HepG2 (cell line): Measurements from ENCODE around the gene CCDC154. TPM values are rescaled to one million over a fixed set of nuclear protein-coding genes. Genes with fewer than 3 reads are reported as not detected.
"Not testable (repeated sequence)": the region's sequence is repeated elsewhere in the genome, so short reads cannot be mapped to it uniquely, and the experiment has no call there.

Source experiments
- ATAC-seq: fragments of 200-7000 bp; cut with Tn5 transposase; 3 replicates; pipeline ENCODE4 v1.9.1; 2020; ENCODE audit warnings: mild to moderate bottlenecking, moderate library complexity
- BruUV-seq: library from RNA; stranded (reverse); fragments of 400-500 nt; replicated peaks from 2 replicates; lab custom pipeline; 2021; lab: Mats Ljungman, UMichigan
- CTCF ChIA-PET: fragments of 300-600 bp; formaldehyde crosslinking; extraction: SDS; loops from one replicate; lab custom pipeline; 2021; ENCODE audit warnings: low total read pairs, inconsistent platforms, low intra/inter-chr PET ratio; lab: Yijun Ruan, JAX
- POLR2A ChIA-PET: fragments of 350-600 bp; sonication (Branson Sonifier 250); formaldehyde crosslinking; loops from one replicate; lab custom pipeline; 2020; ENCODE audit warnings: antibody characterized with exemption, inconsistent platforms; lab: Yijun Ruan, JAX
- DNase-seq: peaks from one replicate; pipeline ENCODE4 v3.0.0-alpha.2; 2015; ENCODE audit warnings: low spot score
- FAIRE-seq: peaks from 3 replicates; lab custom pipeline; 2011; peaks lifted over from hg19 to GRCh38; lab: Jason Lieb, UNC
- H2AFZ ChIP-seq: one replicate; pipeline ENCODE4 v1.6.1; 2011; ENCODE audit warnings: low read length, inconsistent platforms
- H3K27ac ChIP-seq: fragments of 300-600 bp; 3 replicates; pipeline ENCODE4 v1.8.0; 2011; ENCODE audit warnings: mixed run types, mild to moderate bottlenecking, mixed read lengths, low read length, inconsistent platforms; ENCODE audit not compliant: insufficient read depth; ENCODE audit errors: extremely low read length
- H3K27me3 ChIP-seq, 2 experiments: fragments of 200-600 bp in 1 of 2; 2 replicates in 1 of 2; 3 replicates in 1 of 2; pipeline versions ENCODE4 v1.6.0 to v1.8.0; 2011; ENCODE audit warnings: low read length in 2 of 2, mild to moderate bottlenecking in 2 of 2, moderate library complexity in 2 of 2, inconsistent platforms in 1 of 2; ENCODE audit not compliant: insufficient read depth in 2 of 2, control insufficient read depth in 1 of 2
- H3K36me3 ChIP-seq, 2 experiments: fragments of 200-600 bp in 1 of 2; replicated peaks in 1 of 2; 2 replicates in 1 of 2; 3 replicates in 1 of 2; pipeline versions ENCODE4 v1.5.1 to v1.8.0; 2011; ENCODE audit warnings: low read length in 2 of 2, inconsistent platforms in 1 of 2; ENCODE audit not compliant: insufficient read depth in 2 of 2, control insufficient read depth in 1 of 2
- H3K4me1 ChIP-seq: 2 replicates; pipeline ENCODE4 v1.5.1; 2012; ENCODE audit warnings: low read length, inconsistent platforms; ENCODE audit not compliant: insufficient read depth
- H3K4me2 ChIP-seq: 2 replicates; pipeline ENCODE4 v1.6.0; 2011; ENCODE audit warnings: low read depth, low read length, inconsistent platforms
- H3K4me3 ChIP-seq, 3 experiments: fragments of 200-600 bp in 1 of 3; sonication (generic), shearing (Covaris generic) in 1 of 3; replicated peaks in 1 of 3; 2 replicates each; pipeline ENCODE4 v1.5.1; 2011 to 2016; ENCODE audit warnings: low read length in 3 of 3, inconsistent platforms in 2 of 3, low read depth in 2 of 3, mild to moderate bottlenecking in 2 of 3, control low read depth in 1 of 3, mixed read lengths in 1 of 3; ENCODE audit not compliant: insufficient read depth in 1 of 3
- H3K79me2 ChIP-seq: one replicate; pipeline ENCODE4 v1.6.1; 2011; ENCODE audit warnings: low read length, inconsistent platforms; ENCODE audit not compliant: insufficient read depth
- H3K9ac ChIP-seq: 2 replicates; pipeline ENCODE4 v1.6.0; 2011; ENCODE audit warnings: mild to moderate bottlenecking, low read depth, low read length, inconsistent platforms; ENCODE audit not compliant: insufficient read depth
- H3K9me3 ChIP-seq: 2 replicates; pipeline ENCODE4 v1.5.1; 2012; ENCODE audit warnings: mild to moderate bottlenecking, low read length
- H4K20me1 ChIP-seq: 2 replicates; pipeline ENCODE4 v1.6.0; 2011; ENCODE audit warnings: inconsistent platforms, mild to moderate bottlenecking, low read length, moderate library complexity; ENCODE audit not compliant: insufficient read depth
- IRF9 ChIP-seq: sonication (generic); formaldehyde crosslinking; IDR thresholded peaks from 2 replicates; pipeline ENCODE4 v1.8.0; 2022; ENCODE audit warnings: missing genetic modification reagents, mild to moderate bottlenecking, borderline replicate concordance
- KDM3A ChIP-seq: IDR thresholded peaks from 2 replicates; pipeline ENCODE4 v1.6.1; 2018; ENCODE audit warnings: low read depth, missing compliant biosample characterization
- TBP ChIP-seq: sonication (generic); formaldehyde crosslinking; IDR thresholded peaks from 2 replicates; pipeline ENCODE4 v1.5.0; 2020; ENCODE audit warnings: missing genetic modification reagents
- YY1 ChIP-seq: IDR thresholded peaks from 2 replicates; pipeline ENCODE4 v1.6.1; 2011; ENCODE audit warnings: low read length, low read depth, moderate library complexity, mild to moderate bottlenecking; ENCODE audit not compliant: insufficient read depth, insufficient replicate concordance
- ZNF460 ChIP-seq: sonication (generic); formaldehyde crosslinking; IDR thresholded peaks from 2 replicates; pipeline ENCODE4 v1.5.1; 2020; ENCODE audit warnings: missing genetic modification reagents, mild to moderate bottlenecking, borderline replicate concordance
- WGBS: methylation state at CpG from one replicate; pipeline ENCODE4 v1.1.6; 2017; ENCODE audit warnings: low lambda C conversion rate; 5-methylcytosine and 5-hydroxymethylcytosine counted together
- in situ Hi-C: cut with HindIII; loops from 2 replicates; pipeline ENCODE4 v1.10.0; 2017; ENCODE audit warnings: low pct_unique_long_range_greater_than_20kb; ENCODE audit not compliant: extremely low pct_ligation_motif_present
- intact Hi-C: fragments of 100-400 bp; cut with micrococcal nuclease; formaldehyde crosslinking; loops from one replicate; pipeline ENCODE4 v1.10.0; 2022; ENCODE audit not compliant: unreplicated experiment
- polyA plus RNA-seq, 8 experiments: library from polyadenylated mRNA; depleted of rRNA in 3 of 8; stranded (reverse) in 7 of 8; unstranded in 1 of 8; fragments of >200 nt; fragmentation: Illumina TruSeq in 4 of 8; extraction: Trizol in 4 of 8; gene quantifications; 2 replicates each; pipeline versions ENCODE4 v1.2.1 to v1.2.3, GENCODE V29; 2011 to 2016; ENCODE audit warnings: low read depth in 4 of 8, missing spikeins in 1 of 8, mixed read lengths in 1 of 8; ENCODE audit not compliant: insufficient read depth in 1 of 8
- total RNA-seq, 5 experiments: library from RNA; depleted of rRNA; stranded (reverse); fragments of >200 nt; fragmentation: Illumina TruSeq; extraction: Trizol; gene quantifications; 2 replicates each; pipeline ENCODE4 v1.2.3, GENCODE V29; 2016; ENCODE audit warnings: low read depth in 1 of 5
- TF ChIP-seq, protein P1 (sequence below): sonication (generic); formaldehyde crosslinking; IDR thresholded peaks from 2 replicates; pipeline ENCODE4 v1.5.0; 2020; ENCODE audit warnings: mild to moderate bottlenecking, missing genetic modification reagents, borderline replicate concordance

The CCDC154 gene
- total and polyA plus RNA-seq, 2 of the 13 experiments (the other 11 are each of a cell fraction or from before 2014, with no cell fraction given): 0.92 to 1.5 TPM

DNA sequence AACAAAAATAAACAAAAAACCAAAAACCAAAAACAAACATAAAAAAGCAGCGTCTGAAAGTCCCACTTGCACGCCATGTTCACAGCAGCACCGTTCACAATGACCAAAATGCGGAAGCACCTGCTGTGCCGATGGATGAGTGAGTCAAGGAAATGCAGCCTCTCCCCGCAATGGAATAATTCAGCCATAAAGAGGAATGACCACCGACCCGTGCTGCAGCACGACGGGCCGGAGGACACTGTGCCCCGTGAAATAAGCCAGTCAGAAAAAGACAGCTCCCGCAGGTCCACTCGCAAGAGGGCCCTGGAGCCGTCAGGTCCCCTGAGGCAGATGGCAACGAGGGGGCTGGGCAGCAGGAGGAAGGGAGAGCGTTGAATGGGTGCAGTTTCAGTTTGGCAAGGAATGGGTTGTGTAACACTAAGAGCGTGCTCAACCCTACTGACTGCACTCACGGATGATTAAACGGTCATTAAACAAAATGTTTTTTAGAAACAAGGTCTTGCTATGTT, 25.4 kb upstream of the CCDC154 start (continued):
- TF ChIP-seq, protein P1, sequence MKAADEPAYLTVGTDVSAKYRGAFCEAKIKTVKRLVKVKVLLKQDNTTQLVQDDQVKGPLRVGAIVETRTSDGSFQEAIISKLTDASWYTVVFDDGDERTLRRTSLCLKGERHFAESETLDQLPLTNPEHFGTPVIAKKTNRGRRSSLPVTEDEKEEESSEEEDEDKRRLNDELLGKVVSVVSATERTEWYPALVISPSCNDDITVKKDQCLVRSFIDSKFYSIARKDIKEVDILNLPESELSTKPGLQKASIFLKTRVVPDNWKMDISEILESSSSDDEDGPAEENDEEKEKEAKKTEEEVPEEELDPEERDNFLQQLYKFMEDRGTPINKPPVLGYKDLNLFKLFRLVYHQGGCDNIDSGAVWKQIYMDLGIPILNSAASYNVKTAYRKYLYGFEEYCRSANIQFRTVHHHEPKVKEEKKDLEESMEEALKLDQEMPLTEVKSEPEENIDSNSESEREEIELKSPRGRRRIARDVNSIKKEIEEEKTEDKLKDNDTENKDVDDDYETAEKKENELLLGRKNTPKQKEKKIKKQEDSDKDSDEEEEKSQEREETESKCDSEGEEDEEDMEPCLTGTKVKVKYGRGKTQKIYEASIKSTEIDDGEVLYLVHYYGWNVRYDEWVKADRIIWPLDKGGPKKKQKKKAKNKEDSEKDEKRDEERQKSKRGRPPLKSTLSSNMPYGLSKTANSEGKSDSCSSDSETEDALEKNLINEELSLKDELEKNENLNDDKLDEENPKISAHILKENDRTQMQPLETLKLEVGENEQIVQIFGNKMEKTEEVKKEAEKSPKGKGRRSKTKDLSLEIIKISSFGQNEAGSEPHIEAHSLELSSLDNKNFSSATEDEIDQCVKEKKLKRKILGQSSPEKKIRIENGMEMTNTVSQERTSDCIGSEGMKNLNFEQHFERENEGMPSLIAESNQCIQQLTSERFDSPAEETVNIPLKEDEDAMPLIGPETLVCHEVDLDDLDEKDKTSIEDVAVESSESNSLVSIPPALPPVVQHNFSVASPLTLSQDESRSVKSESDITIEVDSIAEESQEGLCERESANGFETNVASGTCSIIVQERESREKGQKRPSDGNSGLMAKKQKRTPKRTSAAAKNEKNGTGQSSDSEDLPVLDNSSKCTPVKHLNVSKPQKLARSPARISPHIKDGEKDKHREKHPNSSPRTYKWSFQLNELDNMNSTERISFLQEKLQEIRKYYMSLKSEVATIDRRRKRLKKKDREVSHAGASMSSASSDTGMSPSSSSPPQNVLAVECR: no peak
- no peak for TF ChIP-seq ZNF460
- TF ChIP-seq IRF9: no peak
- no peak for TF ChIP-seq YY1
- TF ChIP-seq TBP (CRISPR knock-in tag): no peak
- TF ChIP-seq KDM3A (CRISPR knock-in tag): no peak

DNA sequence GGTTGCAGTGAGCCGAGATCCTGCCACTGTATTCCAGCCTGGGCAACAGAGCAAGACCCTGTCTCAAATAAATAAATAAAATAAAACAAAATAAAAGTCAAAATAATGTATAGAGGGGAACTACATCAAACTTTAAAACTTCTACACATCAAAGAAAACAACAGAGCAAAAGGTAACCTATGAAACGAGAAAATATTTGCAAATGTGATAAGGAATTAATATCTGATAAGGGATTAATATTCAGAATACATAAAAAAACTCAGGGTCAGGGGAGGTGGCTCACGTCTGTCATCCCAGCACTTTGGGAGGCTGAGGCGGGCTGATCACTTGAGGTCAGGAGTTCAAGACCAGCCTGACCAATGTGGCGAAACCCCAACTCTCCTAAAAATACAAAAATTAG, 24.8 kb upstream of the CCDC154 start:
- intact Hi-C loops, H3K9ac ChIP-seq, FAIRE-seq, H2AFZ ChIP-seq, DNase-seq, BruUV-seq, H3K27me3 ChIP-seq, H4K20me1 ChIP-seq, H3K4me2 ChIP-seq, in situ Hi-C loops, H3K36me3 ChIP-seq, CTCF ChIA-PET, H3K9me3 ChIP-seq, H3K4me3 ChIP-seq, POLR2A ChIA-PET, ATAC-seq, H3K27ac ChIP-seq: not testable (repeated sequence)
- H3K79me2 ChIP-seq: peaks cover 36% of the 10 kb centered on the region
- WGBS: 85% methylated on average over 5 of the region's 5 CpGs
- peaks cover 41% of the 10 kb centered on the region for H3K4me1 ChIP-seq
